Thymus (tissue), 11 donors: ENCODE data around the gene TANC1. TPM values are rescaled to one million over a fixed set of nuclear protein-coding genes. Genes with fewer than 3 reads are reported as not detected.

Experiments used
- DNase-seq, 9 donors: peaks; one replicate each; pipeline ENCODE4 v3.0.0-alpha.2; 2013; ENCODE audit warnings: low spot score in 9 of 9, low read depth in 6 of 9, missing footprints in 1 of 9
- H3K27ac ChIP-seq, 2 donors: one replicate each; pipeline ENCODE4 v1.5.1; 2013; ENCODE audit warnings: control low read depth in 1 of 2, low read depth in 1 of 2, low read length in 1 of 2, mild to moderate bottlenecking in 1 of 2, moderate library complexity in 1 of 2
- H3K27me3 ChIP-seq, 2 donors: one replicate each; pipeline ENCODE4 v1.5.1; 2013; ENCODE audit warnings: low read length in 1 of 2; ENCODE audit not compliant: control insufficient read depth in 2 of 2, insufficient read depth in 1 of 2
- H3K36me3 ChIP-seq, 2 donors: one replicate each; pipeline ENCODE4 v1.5.1; 2013; ENCODE audit warnings: low read length in 1 of 2, mild to moderate bottlenecking in 1 of 2, moderate library complexity in 1 of 2; ENCODE audit not compliant: control insufficient read depth in 2 of 2, insufficient read depth in 2 of 2
- H3K4me1 ChIP-seq, 2 donors: one replicate each; pipeline ENCODE4 v1.5.1; 2013; ENCODE audit warnings: low read length in 2 of 2; ENCODE audit not compliant: control insufficient read depth in 2 of 2, insufficient read depth in 2 of 2
- H3K4me3 ChIP-seq, 2 donors: one replicate each; pipeline ENCODE4 v1.5.1; 2013; ENCODE audit warnings: low read length in 2 of 2, control low read depth in 1 of 2, mild to moderate bottlenecking in 1 of 2
- H3K9me3 ChIP-seq, 2 donors: one replicate each; pipeline ENCODE4 v1.5.1; 2013; ENCODE audit warnings: low read length in 1 of 2, mild to moderate bottlenecking in 1 of 2; ENCODE audit not compliant: control insufficient read depth in 2 of 2, insufficient read depth in 1 of 2
- WGBS: extraction: QIAGEN DNeasy Blood & Tissue Kit; methylation state at CpG from one replicate; pipeline ENCODE4 v1.1.7; 2013; 5-methylcytosine and 5-hydroxymethylcytosine counted together
- polyA plus RNA-seq: library from polyadenylated mRNA; stranded (reverse); fragments of 200-250 nt; gene quantifications from one replicate; pipeline ENCODE4 v1.2.3, GENCODE V29; 2013
- total RNA-seq: library from RNA; stranded (reverse); fragments of 120-200 nt; gene quantifications from one replicate; pipeline ENCODE4 v1.2.4, GENCODE V29; 2013
- donor health status: healthy.

TANC1 gene
- total and polyA plus RNA-seq, 2 donors: 3.5 to 13.0 TPM

DNA sequence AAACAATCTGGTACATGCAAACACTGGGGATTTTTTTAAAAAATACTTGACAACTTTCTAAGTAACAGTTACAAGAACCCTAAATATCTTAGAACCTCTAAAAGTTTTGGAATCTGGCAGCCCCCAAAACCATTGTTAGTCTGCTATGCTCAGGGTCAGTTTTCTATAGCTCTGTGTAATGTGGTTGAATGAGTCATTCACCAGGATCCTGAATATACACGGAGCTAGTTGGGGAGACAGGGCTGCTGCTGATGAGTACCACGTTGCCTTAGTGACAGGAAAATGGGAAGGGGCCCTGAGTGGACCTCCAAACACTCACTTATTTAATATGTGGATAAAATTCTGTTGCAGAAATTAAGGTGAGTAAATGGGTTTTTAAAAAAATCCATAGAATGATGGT, 36.9 kb upstream of the TANC1 start:
- no peak for DNase-seq
- Histone ChIP-seq H3K4me3 (no peak overlapping the region), H3K27me3 (no peaks in the 10 kb centered on the region), H3K4me1 (no peaks in the 10 kb centered on the region), H3K27ac (no peak overlapping the region), H3K9me3 (no peaks in the 10 kb centered on the region), H3K36me3 (no peaks in the 10 kb centered on the region)
- WGBS: 52% methylated on average over 2 of the region's 2 CpGs

DNA sequence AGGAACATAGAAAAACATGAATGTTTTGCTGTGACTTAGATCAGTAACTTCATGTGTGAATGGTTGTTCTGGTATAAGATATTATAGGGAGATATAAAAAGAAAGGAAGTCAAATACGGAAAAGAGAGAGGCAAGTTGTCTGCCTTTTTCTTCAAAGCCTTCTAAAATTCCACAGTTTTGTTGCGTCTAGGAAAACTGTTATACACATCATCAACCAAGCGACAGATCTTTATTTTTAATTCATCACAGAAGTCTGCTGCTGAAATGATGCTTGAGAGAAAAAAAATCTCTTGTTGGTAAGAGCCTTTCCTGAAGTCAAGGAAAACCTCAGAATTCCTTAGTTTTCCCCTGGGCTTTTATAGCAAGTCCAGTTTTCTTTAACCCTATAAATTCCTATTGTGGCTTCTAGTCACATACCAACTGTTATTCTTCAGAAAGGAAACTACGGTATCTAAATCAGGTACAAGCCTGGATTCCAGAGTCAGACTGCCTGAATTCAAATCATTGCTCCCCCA, 36.3 kb upstream of the TANC1 start:
- no peaks in the 10 kb centered on the region for H3K9me3 ChIP-seq
- no peak overlapping the region for H3K27ac ChIP-seq
- no peaks in the 10 kb centered on the region for H3K4me1 ChIP-seq
- no peak for DNase-seq
- no peaks in the 10 kb centered on the region for H3K27me3 ChIP-seq
- H3K36me3 ChIP-seq: no peaks in the 10 kb centered on the region
- H3K4me3 ChIP-seq: no peak overlapping the region
- 93% methylated on average over 4 of the region's 4 CpGs for WGBS

DNA sequence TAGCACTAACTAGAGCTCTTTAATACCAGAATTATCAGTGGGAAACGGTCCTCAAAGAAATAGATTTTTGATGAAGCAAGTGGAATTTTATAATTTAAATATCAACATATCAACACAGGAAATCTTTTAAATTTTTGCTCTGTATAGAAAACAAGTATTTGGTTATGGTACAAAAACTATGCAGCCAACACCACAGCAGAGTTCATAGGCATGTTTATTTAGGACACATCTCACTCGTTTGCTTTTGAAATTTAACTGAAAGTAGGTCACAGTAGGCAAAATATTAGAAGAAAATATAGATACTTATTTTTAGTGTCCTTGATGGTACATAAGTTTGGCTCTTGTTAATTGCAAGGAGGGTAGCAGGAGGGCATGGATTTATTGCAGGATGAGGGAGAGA, 34.3 kb upstream of the TANC1 start:
- H3K27me3 ChIP-seq: no peaks in the 10 kb centered on the region
- H3K27ac ChIP-seq: no peak overlapping the region
- H3K4me3 ChIP-seq: no peak overlapping the region
- H3K9me3 ChIP-seq: no peaks in the 10 kb centered on the region
- DNase-seq: no peak
- H3K36me3 ChIP-seq: no peaks in the 10 kb centered on the region
- WGBS: 94% methylated on average over 2 of the region's 2 CpGs
- H3K4me1 ChIP-seq: no peaks in the 10 kb centered on the region

DNA sequence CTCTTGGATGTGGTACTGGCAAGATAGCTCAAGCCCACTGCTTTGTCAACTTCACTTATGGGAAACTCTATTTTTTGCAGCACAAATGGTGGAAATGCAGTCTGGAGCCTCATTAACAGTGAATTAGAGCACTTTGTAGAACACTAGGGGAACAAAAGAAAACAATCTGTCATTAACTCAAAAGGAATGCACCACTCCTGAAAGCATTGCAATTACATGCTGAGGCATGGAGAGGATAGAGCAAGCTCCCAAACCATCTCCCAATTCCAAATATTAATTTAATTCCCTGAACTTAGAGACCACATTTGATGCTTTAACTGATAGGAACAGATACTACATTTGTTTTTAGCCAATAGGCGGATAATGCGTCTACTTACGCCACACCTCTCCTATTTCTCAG, 32.8 kb upstream of the TANC1 start:
- no peaks in the 10 kb centered on the region for H3K36me3 ChIP-seq
- DNase-seq: no peak
- no peak overlapping the region for H3K27ac ChIP-seq
- H3K9me3 ChIP-seq: no peaks in the 10 kb centered on the region
- H3K4me3 ChIP-seq: no peak overlapping the region
- no peaks in the 10 kb centered on the region for H3K27me3 ChIP-seq
- no peaks in the 10 kb centered on the region for H3K4me1 ChIP-seq
- WGBS: 99% methylated on average over 3 of the region's 3 CpGs

DNA sequence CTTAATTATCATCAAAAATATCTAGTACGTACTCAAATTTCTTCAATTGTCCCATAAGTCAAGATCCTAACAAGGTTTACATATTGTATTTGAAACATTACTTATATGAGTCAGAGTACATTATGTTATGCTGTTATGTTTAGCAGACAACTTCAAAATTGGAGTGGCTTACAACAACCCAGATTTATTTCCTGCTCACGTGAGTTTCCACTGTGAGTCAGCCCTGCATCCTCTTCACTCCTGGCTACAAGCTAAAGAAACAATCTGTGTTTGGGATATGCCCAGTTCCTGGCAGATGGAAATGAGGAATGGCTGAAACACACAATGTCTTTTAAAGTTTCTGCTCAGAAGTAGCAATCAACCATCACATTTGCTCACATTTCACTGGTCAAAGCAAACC, 31.5 kb upstream of the TANC1 start:
- no peaks in the 10 kb centered on the region for H3K4me1 ChIP-seq
- H3K4me3 ChIP-seq: no peak overlapping the region
- no peaks in the 10 kb centered on the region for H3K9me3 ChIP-seq
- H3K36me3 ChIP-seq: no peaks in the 10 kb centered on the region
- 88% methylated on average over 2 of the region's 2 CpGs for WGBS
- H3K27ac ChIP-seq: no peak overlapping the region
- no peak for DNase-seq
- no peaks in the 10 kb centered on the region for H3K27me3 ChIP-seq

DNA sequence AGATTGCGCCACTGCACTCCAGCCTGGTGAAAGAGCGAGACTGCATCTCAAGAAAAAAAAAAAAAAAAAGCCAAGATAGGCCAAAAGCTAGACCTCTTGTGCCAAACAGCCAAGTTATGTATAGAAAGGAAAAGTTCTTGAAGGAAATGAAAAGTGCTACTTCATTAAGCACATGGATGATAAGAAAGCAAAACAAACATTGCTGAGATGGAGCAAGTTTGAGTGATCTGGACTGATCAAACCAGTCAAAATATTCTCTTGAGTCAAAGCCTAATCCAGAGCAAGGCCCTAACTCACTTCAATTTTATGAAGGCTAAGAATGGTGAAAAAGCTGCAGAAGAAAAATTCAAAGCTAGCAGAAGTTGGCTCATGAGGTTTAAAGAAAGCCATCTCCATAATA, 28.1 kb upstream of the TANC1 start:
- no peak for DNase-seq
- Histone ChIP-seq H3K4me1 (no peaks in the 10 kb centered on the region), H3K4me3 (no peak overlapping the region), H3K27ac (no peak overlapping the region), H3K9me3 (no peaks in the 10 kb centered on the region), H3K36me3 (no peaks in the 10 kb centered on the region), H3K27me3 (no peaks in the 10 kb centered on the region)
- 97% methylated on average over 2 of the region's 2 CpGs for WGBS

DNA sequence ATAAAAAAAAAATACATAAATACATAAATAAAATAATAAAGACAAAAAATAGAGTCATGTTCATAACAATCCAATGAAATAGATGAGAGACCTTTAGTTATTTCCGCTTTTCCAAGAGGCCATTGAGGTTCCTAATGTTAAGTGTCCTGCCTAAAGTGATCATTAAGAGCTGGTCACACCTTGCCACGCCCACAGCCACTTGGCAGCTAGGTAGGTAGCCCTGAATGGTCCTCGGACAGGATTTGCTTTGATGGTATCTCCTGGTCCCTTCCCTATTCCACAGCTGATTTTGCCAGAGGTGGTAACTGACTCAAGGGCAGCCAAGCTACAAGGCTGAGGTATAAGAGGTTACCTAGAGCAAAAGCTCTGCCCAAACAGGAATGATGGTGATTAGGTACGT, 24.5 kb upstream of the TANC1 start:
- DNase-seq: no peak

DNA sequence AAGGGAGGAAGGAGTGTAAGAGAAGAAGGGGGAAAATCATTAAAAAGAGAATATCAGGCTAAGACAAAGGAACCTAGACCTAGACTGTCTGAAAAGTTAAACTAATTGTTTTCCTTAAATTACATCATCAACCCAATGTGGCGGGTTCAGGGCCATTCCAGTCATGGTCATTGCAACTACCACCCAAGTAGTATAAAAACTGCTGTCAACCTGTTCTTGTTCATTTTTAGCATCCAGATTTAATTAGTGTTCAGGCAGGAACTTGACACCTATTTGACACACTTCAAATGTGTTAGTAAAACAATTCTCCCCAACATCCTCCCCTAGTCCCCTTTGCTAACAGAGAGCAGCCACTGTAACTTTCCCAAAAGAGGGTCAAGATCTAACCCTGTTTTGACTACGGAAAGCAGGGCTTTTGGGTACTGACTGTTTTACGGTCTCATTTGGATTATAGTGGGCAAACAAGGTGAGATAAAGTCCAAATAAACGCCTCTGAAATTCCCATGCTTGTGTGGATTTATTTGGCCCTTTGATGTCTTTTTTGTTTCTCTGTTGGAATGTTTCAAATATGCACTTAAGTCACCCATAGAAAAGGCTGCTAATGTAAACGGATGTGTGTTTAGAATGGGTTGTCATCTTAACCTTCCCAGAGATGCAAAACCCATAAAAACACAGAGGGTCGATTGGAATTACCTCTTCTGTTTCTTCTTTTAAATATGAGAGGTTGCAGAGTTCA, 19.3 kb upstream of the TANC1 start:
- DNase-seq: no peak
- 92% methylated on average over 6 of the region's 6 CpGs for WGBS
- no peak overlapping the region for H3K27ac ChIP-seq
- H3K36me3 ChIP-seq: no peaks in the 10 kb centered on the region
- H3K27me3 ChIP-seq: no peaks in the 10 kb centered on the region
- H3K9me3 ChIP-seq: no peaks in the 10 kb centered on the region
- H3K4me1 ChIP-seq: peaks cover 3 to 6% of the 10 kb centered on the region in 2 donors
- H3K4me3 ChIP-seq: no peak overlapping the region

More for the DNA sequence above, 24.5 kb upstream of the TANC1 start:
- no peaks in the 10 kb centered on the region for H3K9me3 ChIP-seq
- no peaks in the 10 kb centered on the region for H3K36me3 ChIP-seq
- H3K4me3 ChIP-seq: no peak overlapping the region
- 87% methylated on average over 4 of the region's 4 CpGs for WGBS
- no peaks in the 10 kb centered on the region for H3K27me3 ChIP-seq
- H3K27ac ChIP-seq: no peak overlapping the region
- no peaks in the 10 kb centered on the region for H3K4me1 ChIP-seq

DNA sequence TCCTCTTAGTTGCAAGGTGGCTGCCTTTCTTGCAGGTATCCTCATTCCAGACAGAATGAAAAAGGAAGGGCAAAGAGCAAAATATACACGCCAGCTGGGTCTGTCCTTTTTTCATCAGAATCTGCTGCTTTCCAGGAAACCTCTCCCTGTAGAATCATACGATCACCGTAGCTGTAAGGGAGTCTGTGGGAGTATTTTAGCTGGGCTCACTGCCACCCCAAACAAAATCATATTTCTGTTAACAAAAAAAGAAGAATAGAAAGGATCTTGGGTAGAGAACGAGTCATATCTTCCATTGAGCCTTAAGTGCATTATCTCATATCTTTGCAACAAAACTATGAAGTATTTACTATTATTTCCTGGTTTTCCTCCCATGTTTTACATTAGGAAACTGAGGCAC, 15.0 kb upstream of the TANC1 start:
- peaks cover 3 to 8% of the 10 kb centered on the region in 2 donors for H3K4me1 ChIP-seq
- H3K27ac ChIP-seq: no peak overlapping the region
- no peak for DNase-seq
- H3K36me3 ChIP-seq: no peaks in the 10 kb centered on the region
- no peaks in the 10 kb centered on the region for H3K27me3 ChIP-seq
- no peak overlapping the region for H3K4me3 ChIP-seq
- 77% methylated on average over 4 of the region's 4 CpGs for WGBS
- no peaks in the 10 kb centered on the region for H3K9me3 ChIP-seq
